Stimulated activated effector memory CD8-positive, alpha-beta T cell treated with anti-CD3 and anti-CD28 coated beads, Interleukin-12 subunit alpha, Interleukin-12 subunit beta, amount 100 ng/mL, for 72 hours (primary cell): ENCODE measurements around the gene UBTD2.

Experiments used
- ATAC-seq: fragments of 150-1000 bp; cut with Tn5 transposase; 2 replicates; pipeline ENCODE4 v1.10.0; 2021
- DNase-seq, 2 donors: peaks; one replicate each; pipeline ENCODE4 v3.0.0; 2021 to 2022; ENCODE audit warnings: low spot score in 2 of 2
- H3K27ac Mint-ChIP-seq: one replicate; pipeline ENCODE4 v1.8.0; 2022; ENCODE audit warnings: mild to moderate bottlenecking, mixed read lengths
- H3K36me3 Mint-ChIP-seq: one replicate; pipeline ENCODE4 v1.8.0; 2022; ENCODE audit warnings: mild to moderate bottlenecking, mixed read lengths
- H3K4me1 Mint-ChIP-seq: one replicate; pipeline ENCODE4 v1.8.0; 2022; ENCODE audit warnings: mixed read lengths
- H3K4me3 Mint-ChIP-seq: one replicate; pipeline ENCODE4 v1.8.0; 2022; ENCODE audit warnings: mild to moderate bottlenecking, mixed read lengths
- H3K9me3 Mint-ChIP-seq: one replicate; pipeline ENCODE4 v1.8.0; 2022; ENCODE audit warnings: mixed read lengths

The UBTD2 gene

GRCh38 chr5:172280317-172280716 is 3.2 kb downstream of the UBTD2 start:
- ATAC-seq (no peak), DNase-seq (no peak)
- Mint-ChIP-seq H3K36me3 (no peaks in the 10 kb centered on the region), H3K27ac (no peak overlapping the region), H3K4me3 (no peak overlapping the region), H3K9me3 (no peaks in the 10 kb centered on the region), H3K4me1 (peaks cover 25% of the 10 kb centered on the region)

GRCh38 chr5:172278356-172278755 is 5.2 kb downstream of the UBTD2 start:
- Mint-ChIP-seq H3K36me3 (no peaks in the 10 kb centered on the region), H3K27ac (no peak overlapping the region), H3K4me3 (no peak overlapping the region), H3K9me3 (no peaks in the 10 kb centered on the region), H3K4me1 (peaks cover 38% of the 10 kb centered on the region)
- ATAC-seq (no peak), DNase-seq (no peak)

GRCh38 chr5:172276214-172276613 is 7.3 kb downstream of the UBTD2 start:
- H3K9me3 Mint-ChIP-seq, result no peaks in the 10 kb centered on the region
- no peak overlapping the region for H3K4me3 Mint-ChIP-seq
- H3K36me3 Mint-ChIP-seq, result peaks cover under 1% of the 10 kb centered on the region
- peaks cover 33% of the 10 kb centered on the region for H3K4me1 Mint-ChIP-seq
- no peak overlapping the region for H3K27ac Mint-ChIP-seq
- DNase-seq, result no peak
- ATAC-seq, result no peak

GRCh38 chr5:172274951-172275753 is 8.4 kb downstream of the UBTD2 start:
- Mint-ChIP-seq H3K9me3 (no peaks in the 10 kb centered on the region), H3K4me3 (peak overlapping the region; percentile 0)

GRCh38 chr5:172267943-172268342 is 15.6 kb downstream of the UBTD2 start:
- peaks cover 6% of the 10 kb centered on the region for H3K4me1 Mint-ChIP-seq
- ATAC-seq (no peak), DNase-seq (no peak)
- no peaks in the 10 kb centered on the region for H3K9me3 Mint-ChIP-seq
- no peak overlapping the region for H3K27ac Mint-ChIP-seq
- H3K4me3 Mint-ChIP-seq, result no peak overlapping the region
- peaks cover 4% of the 10 kb centered on the region for H3K36me3 Mint-ChIP-seq

More at GRCh38 chr5:172274951-172275753, 8.4 kb downstream of the UBTD2 start:
- peaks cover 4% of the 10 kb centered on the region for H3K36me3 Mint-ChIP-seq
- peaks cover 33% of the 10 kb centered on the region for H3K4me1 Mint-ChIP-seq
- ATAC-seq, result peak; percentile 95
- DNase-seq, result peak; percentile 15 to 58
- peak overlapping the region; percentile 58 for H3K27ac Mint-ChIP-seq

- no peak overlapping the region for H3K27ac Mint-ChIP-seq
- DNase-seq, result no peak
- no peak overlapping the region for H3K4me3 Mint-ChIP-seq
- no peak for ATAC-seq
- peaks cover 1% of the 10 kb centered on the region for H3K4me1 Mint-ChIP-seq
- peaks cover 4% of the 10 kb centered on the region for H3K36me3 Mint-ChIP-seq
- no peaks in the 10 kb centered on the region for H3K9me3 Mint-ChIP-seq
These were observed 16.9 kb downstream of the UBTD2 start for GRCh38 chr5:172266676-172267092.

DNA sequence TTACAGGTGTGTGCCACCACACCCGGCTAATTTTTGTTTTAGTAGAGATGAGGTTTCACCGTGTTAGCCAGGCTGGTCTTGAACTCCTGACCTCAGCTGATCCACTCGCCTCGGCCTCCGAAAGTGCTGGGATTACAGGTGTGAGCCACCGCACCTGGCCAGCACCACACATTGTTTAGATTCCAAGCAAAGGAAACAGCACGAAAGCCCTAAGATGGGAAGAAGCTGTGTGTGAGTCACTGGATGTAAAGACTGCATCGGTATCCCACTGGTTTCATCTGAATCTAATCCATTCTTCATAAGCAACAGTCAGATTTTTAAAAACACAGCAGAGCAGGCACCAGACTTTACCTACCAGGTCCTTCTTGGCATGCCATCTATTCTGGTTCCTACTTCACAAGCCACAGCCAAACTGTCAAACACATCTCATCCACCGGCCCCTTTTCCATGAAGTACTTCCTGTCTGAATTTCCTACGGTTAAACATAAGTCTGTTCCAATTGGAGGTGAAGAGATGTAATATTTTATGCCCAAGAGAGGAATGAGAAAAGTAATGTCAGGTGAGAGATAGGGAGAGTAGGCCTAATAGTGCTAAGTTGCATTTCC is 17.4 kb downstream of the UBTD2 start:
- Mint-ChIP-seq H3K4me1 (peaks cover 6% of the 10 kb centered on the region), H3K4me3 (no peak overlapping the region), H3K27ac (no peak overlapping the region), H3K9me3 (no peaks in the 10 kb centered on the region), H3K36me3 (peaks cover 3% of the 10 kb centered on the region)
- no peak for DNase-seq
- no peak for ATAC-seq

DNA sequence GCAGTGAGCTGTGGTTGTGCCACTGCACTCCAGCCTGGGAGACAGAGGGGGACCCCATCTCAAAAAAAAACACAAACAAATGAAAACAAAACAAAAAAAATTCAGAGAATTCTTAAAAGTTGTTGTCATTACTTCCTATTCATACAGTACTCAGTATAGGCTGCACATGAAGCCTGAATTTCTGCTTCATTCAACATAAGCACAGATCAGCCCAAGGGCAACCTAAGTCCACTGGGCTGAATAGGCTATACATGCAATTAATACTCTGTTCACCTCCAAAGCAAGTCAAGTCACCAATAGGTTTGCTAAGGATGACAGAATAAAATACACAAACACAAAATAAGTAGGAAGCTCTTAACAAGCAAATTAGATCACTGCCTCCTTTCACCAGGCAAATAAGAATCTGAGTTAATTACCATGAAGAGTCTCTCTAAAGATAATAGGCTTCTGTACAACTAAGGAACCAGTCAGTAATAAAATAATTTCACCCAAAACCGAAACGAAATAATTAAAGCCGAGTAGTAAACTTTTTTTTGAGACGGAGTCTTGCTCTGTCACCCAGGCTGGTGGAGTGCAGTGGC is 18.7 kb downstream of the UBTD2 start:
- H3K36me3 Mint-ChIP-seq, result no peaks in the 10 kb centered on the region
- DNase-seq (no peak), ATAC-seq (no peak)
- peaks cover 11% of the 10 kb centered on the region for H3K4me1 Mint-ChIP-seq
- no peak overlapping the region for H3K4me3 Mint-ChIP-seq
- H3K27ac Mint-ChIP-seq, result no peak overlapping the region
- H3K9me3 Mint-ChIP-seq, result no peaks in the 10 kb centered on the region

- peaks cover 10% of the 10 kb centered on the region for H3K9me3 Mint-ChIP-seq
- H3K4me3 Mint-ChIP-seq, result no peak overlapping the region
- ATAC-seq (no peak), DNase-seq (no peak)
- no peaks in the 10 kb centered on the region for H3K36me3 Mint-ChIP-seq
- no peaks in the 10 kb centered on the region for H3K4me1 Mint-ChIP-seq
- no peak overlapping the region for H3K27ac Mint-ChIP-seq
These were observed 28.1 kb downstream of the UBTD2 start for GRCh38 chr5:172255444-172255843.

- Mint-ChIP-seq H3K36me3 (peaks cover 5% of the 10 kb centered on the region), H3K27ac (no peak overlapping the region), H3K4me1 (no peaks in the 10 kb centered on the region), H3K9me3 (peaks cover 6% of the 10 kb centered on the region), H3K4me3 (no peak overlapping the region)
- DNase-seq (no peak), ATAC-seq (no peak)
These were observed 31.1 kb downstream of the UBTD2 start for GRCh38 chr5:172252501-172252900.

DNA sequence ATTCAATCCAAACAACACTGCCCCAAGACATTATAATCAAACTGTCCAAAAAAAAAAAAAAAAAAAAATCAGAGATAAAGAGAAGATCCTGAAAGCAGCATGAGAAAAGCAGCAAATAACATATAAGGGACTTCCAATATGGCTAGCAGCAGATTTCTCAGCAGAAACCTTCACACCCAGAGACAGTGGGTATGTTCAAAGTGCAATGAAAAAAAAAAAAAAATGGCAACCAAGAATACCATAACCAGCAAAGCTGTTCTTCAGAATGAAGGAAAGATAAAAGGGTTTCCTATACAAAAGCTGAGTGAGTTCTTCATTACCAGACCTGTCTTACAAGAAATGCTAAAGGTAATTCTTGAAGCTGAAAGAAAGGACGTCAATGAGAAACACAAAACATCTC is 32.1 kb downstream of the UBTD2 start:
- no peaks in the 10 kb centered on the region for H3K4me1 Mint-ChIP-seq
- H3K27ac Mint-ChIP-seq, result no peak overlapping the region
- no peak for ATAC-seq
- H3K4me3 Mint-ChIP-seq, result no peak overlapping the region
- H3K9me3 Mint-ChIP-seq, result peaks cover 6% of the 10 kb centered on the region
- DNase-seq, result no peak
- peaks cover 5% of the 10 kb centered on the region for H3K36me3 Mint-ChIP-seq

GRCh38 chr5:172248637-172249036 is 34.9 kb downstream of the UBTD2 start:
- no peak for ATAC-seq

GRCh38 chr5:172245703-172246125 is 37.9 kb downstream of the UBTD2 start:
- H3K9me3 Mint-ChIP-seq, result no peaks in the 10 kb centered on the region
- peaks cover 6% of the 10 kb centered on the region for H3K4me1 Mint-ChIP-seq
- H3K4me3 Mint-ChIP-seq, result no peak overlapping the region
- H3K27ac Mint-ChIP-seq, result no peak overlapping the region
- DNase-seq, result no peak
- H3K36me3 Mint-ChIP-seq, result peaks cover 10% of the 10 kb centered on the region
- ATAC-seq, result no peak

More at GRCh38 chr5:172248637-172249036, 34.9 kb downstream of the UBTD2 start:
- Mint-ChIP-seq H3K36me3 (peaks cover 5% of the 10 kb centered on the region), H3K4me1 (no peaks in the 10 kb centered on the region), H3K9me3 (peaks cover 6% of the 10 kb centered on the region), H3K27ac (no peak overlapping the region), H3K4me3 (no peak overlapping the region)
- DNase-seq, result no peak

GRCh38 chr5:172245046-172245445 is 38.5 kb downstream of the UBTD2 start:
- Mint-ChIP-seq H3K9me3 (no peaks in the 10 kb centered on the region), H3K4me1 (peaks cover 6% of the 10 kb centered on the region), H3K27ac (no peak overlapping the region), H3K4me3 (no peak overlapping the region), H3K36me3 (peaks cover 10% of the 10 kb centered on the region)
- DNase-seq (no peak), ATAC-seq (no peak)

DNA sequence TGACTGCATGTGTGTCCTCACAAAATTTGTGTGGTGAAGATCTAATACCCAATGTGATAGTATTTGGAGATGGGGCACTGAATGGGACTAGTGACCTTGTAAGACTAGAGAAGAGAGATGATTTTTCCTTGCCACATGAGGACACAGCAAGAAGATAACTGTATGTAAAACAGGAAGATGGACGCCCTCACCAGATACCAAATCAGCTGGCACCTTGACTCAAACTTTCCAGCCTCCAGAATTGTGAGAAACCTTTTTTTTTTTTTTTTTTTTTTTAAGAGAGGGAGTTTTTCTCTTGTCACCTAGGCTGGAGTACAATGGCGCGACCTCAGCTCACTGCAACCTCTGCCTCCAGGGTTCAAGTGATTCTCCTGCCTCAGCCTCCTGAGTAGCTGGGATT is 40.3 kb downstream of the UBTD2 start:
- H3K9me3 Mint-ChIP-seq, result no peaks in the 10 kb centered on the region
- H3K36me3 Mint-ChIP-seq, result peaks cover 5% of the 10 kb centered on the region
- no peak overlapping the region for H3K27ac Mint-ChIP-seq
- no peak overlapping the region for H3K4me3 Mint-ChIP-seq
- ATAC-seq, result no peak
- DNase-seq, result no peak
- peaks cover 14% of the 10 kb centered on the region for H3K4me1 Mint-ChIP-seq

GRCh38 chr5:172238334-172238733 is 45.2 kb downstream of the UBTD2 start:
- DNase-seq (no peak), ATAC-seq (peak; percentile 55)
- H3K36me3 Mint-ChIP-seq, result peaks cover 15% of the 10 kb centered on the region
- H3K4me1 Mint-ChIP-seq, result peaks cover 42% of the 10 kb centered on the region
- H3K4me3 Mint-ChIP-seq, result no peak overlapping the region
- no peaks in the 10 kb centered on the region for H3K9me3 Mint-ChIP-seq
- peak overlapping the region; percentile 5 for H3K27ac Mint-ChIP-seq
